Spinal cord (tissue), 10 donors: ENCODE data around the gene CATSPER4. TPM values are rescaled to one million over a fixed set of nuclear protein-coding genes. Genes with fewer than 3 reads are reported as not detected.
A peak's percentile ranks its signal among the peaks of the same experiment; 100 is the strongest.
"Not testable (repeated sequence)": the region's sequence is repeated elsewhere in the genome, so short reads cannot be mapped to it uniquely, and the experiment has no call there.

Experiments
- DNase-seq, 6 donors: peaks; one replicate each; pipeline versions ENCODE4 v3.0.0 to v3.0.0-alpha.2; 2013 to 2015; ENCODE audit warnings: low spot score in 6 of 6, low read depth in 4 of 6
- H3K27ac ChIP-seq: one replicate; pipeline ENCODE4 v1.5.1; 2013; ENCODE audit warnings: low read depth, low read length, control low read depth
- H3K27me3 ChIP-seq: one replicate; pipeline ENCODE4 v1.6.1; 2013; ENCODE audit warnings: low read length; ENCODE audit not compliant: control insufficient read depth, insufficient read depth
- H3K36me3 ChIP-seq: one replicate; pipeline ENCODE4 v1.6.1; 2013; ENCODE audit warnings: low read length; ENCODE audit not compliant: control insufficient read depth, insufficient read depth
- H3K4me1 ChIP-seq: one replicate; pipeline ENCODE4 v1.6.1; 2013; ENCODE audit warnings: low read length; ENCODE audit not compliant: control insufficient read depth, insufficient read depth
- H3K4me3 ChIP-seq: one replicate; pipeline ENCODE4 v1.5.1; 2013; ENCODE audit warnings: low read depth, low read length, control low read depth
- H3K9me3 ChIP-seq: one replicate; pipeline ENCODE4 v1.6.1; 2013; ENCODE audit warnings: low read length; ENCODE audit not compliant: control insufficient read depth, insufficient read depth
- WGBS: methylation state at CpG from one replicate; pipeline ENCODE4 v1.1.5; 2013; ENCODE audit warnings: missing lambda C conversion rate; ENCODE audit not compliant: insufficient coverage; 5-methylcytosine and 5-hydroxymethylcytosine counted together
- polyA plus RNA-seq, 2 donors: library from polyadenylated mRNA; unstranded; fragments of 120-200 nt; gene quantifications; one replicate each; pipeline ENCODE4 v1.2.1, GENCODE V29; 2013; ENCODE audit not compliant: insufficient read length in 2 of 2
- total RNA-seq, 2 donors: library from RNA; depleted of rRNA in 1 of 2; stranded (reverse); fragments of 120-200 nt in 1 of 2; fragments of >200 nt in 1 of 2; gene quantifications; one replicate each; pipeline versions ENCODE4 v1.2.3 to v1.2.4, GENCODE V29; 2013 to 2014
- donor health status: healthy.

Gene CATSPER4
- total and polyA plus RNA-seq, 4 donors: 0.11 to 0.14 TPM; not detected in 2

- WGBS: 94% methylated on average over 2 of the region's 5 CpGs
- H3K4me3 ChIP-seq: no peak overlapping the region
- H3K36me3 ChIP-seq: no peaks in the 10 kb centered on the region
- no peaks in the 10 kb centered on the region for H3K4me1 ChIP-seq
- no peak overlapping the region for H3K27ac ChIP-seq
- no peak for DNase-seq
- no peaks in the 10 kb centered on the region for H3K9me3 ChIP-seq
- no peaks in the 10 kb centered on the region for H3K27me3 ChIP-seq
Measured at GRCh38 chr1:26212726-26213125, 22.3 kb downstream of the CATSPER4 start.

- H3K36me3 ChIP-seq: no peaks in the 10 kb centered on the region
- H3K4me3 ChIP-seq: no peak overlapping the region
- H3K4me1 ChIP-seq: no peaks in the 10 kb centered on the region
- no peaks in the 10 kb centered on the region for H3K27me3 ChIP-seq
- DNase-seq: no peak
- 88% methylated on average over 4 of the region's 6 CpGs for WGBS
- H3K9me3 ChIP-seq: no peaks in the 10 kb centered on the region
- no peak overlapping the region for H3K27ac ChIP-seq
Measured at GRCh38 chr1:26213335-26213905, 23.0 kb downstream of the CATSPER4 start.

- Histone ChIP-seq H3K9me3 (no peaks in the 10 kb centered on the region), H3K4me3 (no peak overlapping the region), H3K27ac (no peak overlapping the region), H3K4me1 (peaks cover 4% of the 10 kb centered on the region), H3K27me3 (no peaks in the 10 kb centered on the region), H3K36me3 (no peaks in the 10 kb centered on the region)
- WGBS: 89% methylated on average over 1 of the region's 3 CpGs
- DNase-seq: no peak
Measured at GRCh38 chr1:26215246-26215645, 24.8 kb downstream of the CATSPER4 start.

GRCh38 chr1:26218906-26219494 lies 28.6 kb downstream of the CATSPER4 start:
- H3K27ac ChIP-seq: no peak overlapping the region
- H3K4me1 ChIP-seq: peaks cover 4% of the 10 kb centered on the region
- 38% methylated on average over 6 of the region's 11 CpGs for WGBS
- H3K9me3 ChIP-seq: no peaks in the 10 kb centered on the region
- no peaks in the 10 kb centered on the region for H3K36me3 ChIP-seq
- H3K4me3 ChIP-seq: no peak overlapping the region
- DNase-seq: peak in 1 of 6 donors; percentile 2
- no peaks in the 10 kb centered on the region for H3K27me3 ChIP-seq

GRCh38 chr1:26220199-26220912 lies 30.0 kb downstream of the CATSPER4 start:
- Histone ChIP-seq H3K36me3 (no peaks in the 10 kb centered on the region), H3K9me3 (no peaks in the 10 kb centered on the region), H3K4me1 (peaks cover 13% of the 10 kb centered on the region), H3K4me3 (no peak overlapping the region), H3K27ac (no peak overlapping the region), H3K27me3 (no peaks in the 10 kb centered on the region)
- 59% methylated on average over 23 of the region's 27 CpGs for WGBS
- peak in 2 of 6 donors; percentile 10 to 30 for DNase-seq

GRCh38 chr1:26221094-26221493 lies 30.7 kb downstream of the CATSPER4 start:
- Histone ChIP-seq H3K27me3 (no peaks in the 10 kb centered on the region), H3K36me3 (no peaks in the 10 kb centered on the region), H3K4me1 (peaks cover 21% of the 10 kb centered on the region), H3K4me3 (no peak overlapping the region), H3K27ac (no peak overlapping the region), H3K9me3 (no peaks in the 10 kb centered on the region)
- DNase-seq: no peak
- WGBS: 63% methylated on average over 1 of the region's 2 CpGs

GRCh38 chr1:26224606-26225005 lies 34.2 kb downstream of the CATSPER4 start:
- Histone ChIP-seq H3K9me3 (no peaks in the 10 kb centered on the region), H3K36me3 (no peaks in the 10 kb centered on the region), H3K4me1 (peaks cover 17% of the 10 kb centered on the region), H3K27ac (no peak overlapping the region), H3K4me3 (peak overlapping the region; percentile 35), H3K27me3 (peaks cover 4% of the 10 kb centered on the region)
- no peak for DNase-seq
- WGBS: no CpG with 5 or more reads among the region's 7 CpGs

GRCh38 chr1:26225033-26225831 lies 34.8 kb downstream of the CATSPER4 start:
- Histone ChIP-seq H3K4me3 (peak overlapping the region; percentile 35), H3K27ac (no peak overlapping the region), H3K9me3 (no peaks in the 10 kb centered on the region), H3K27me3 (peaks cover 4% of the 10 kb centered on the region), H3K4me1 (peaks cover 17% of the 10 kb centered on the region), H3K36me3 (no peaks in the 10 kb centered on the region)
- WGBS: 4% methylated on average over 50 of the region's 50 CpGs
- DNase-seq: peak in 3 of 6 donors; percentile 51 to 92 (median 62)

GRCh38 chr1:26230682-26231081 lies 40.3 kb downstream of the CATSPER4 start:
- not testable (repeated sequence) for H3K27me3 ChIP-seq, H3K27ac ChIP-seq, H3K9me3 ChIP-seq, H3K4me3 ChIP-seq, H3K36me3 ChIP-seq, DNase-seq
- peaks cover 14% of the 10 kb centered on the region for H3K4me1 ChIP-seq
- 80% methylated on average over 1 of the region's 2 CpGs for WGBS
